ENCODE data around the gene SOBP. TPM values are rescaled to one million over a fixed set of nuclear protein-coding genes. Genes with fewer than 3 reads are reported as not detected.

SOBP gene
- total RNA-seq, 1 donor from 2014 or later, result 6.8 TPM

GRCh38 chr6:107639511-107639910, 149.6 kb downstream of the SOBP start:
- Histone ChIP-seq H3K4me3 (no peak overlapping the region), H3K9me3 (no peaks in the 10 kb centered on the region), H3K27ac (no peak overlapping the region), H3K36me3 (no peaks in the 10 kb centered on the region), H3K27me3 (no peaks in the 10 kb centered on the region), H3K4me1 (peaks cover 13% of the 10 kb centered on the region)
- DNase-seq, result no peak
- intact Hi-C loops (cut with DNase I), result no loop called here
- no peak for ATAC-seq
- no peak for TF ChIP-seq CTCF (IDR thresholded peaks at IDR 0.05)

GRCh38 chr6:107641071-107641470, 151.2 kb downstream of the SOBP start:
- Histone ChIP-seq H3K4me3 (no peak overlapping the region), H3K9me3 (no peaks in the 10 kb centered on the region), H3K27ac (no peak overlapping the region), H3K36me3 (no peaks in the 10 kb centered on the region), H3K4me1 (peaks cover 13% of the 10 kb centered on the region), H3K27me3 (no peaks in the 10 kb centered on the region)
- DNase-seq (no peak), ATAC-seq (no peak)
- no peak for TF ChIP-seq CTCF (IDR thresholded peaks at IDR 0.05)
- intact Hi-C loops (cut with DNase I), result no loop called here

- no peak overlapping the region for H3K4me3 ChIP-seq
- no peaks in the 10 kb centered on the region for H3K9me3 ChIP-seq
- TF ChIP-seq CTCF (IDR thresholded peaks at IDR 0.05), result no peak
- intact Hi-C loops (cut with DNase I), result no loop called here
- peak; percentile 72 for ATAC-seq
- H3K27me3 ChIP-seq, result no peaks in the 10 kb centered on the region
- H3K27ac ChIP-seq, result no peak overlapping the region
- DNase-seq, result peak; percentile 82
- H3K36me3 ChIP-seq, result no peaks in the 10 kb centered on the region
- peaks cover 13% of the 10 kb centered on the region for H3K4me1 ChIP-seq
Observed at GRCh38 chr6:107641500-107641941, 151.6 kb downstream of the SOBP start.

- intact Hi-C loops (cut with DNase I), result no loop called here
- no peak overlapping the region for H3K4me3 ChIP-seq
- TF ChIP-seq CTCF (IDR thresholded peaks at IDR 0.05), result no peak
- ATAC-seq (no peak), DNase-seq (no peak)
- H3K36me3 ChIP-seq, result no peaks in the 10 kb centered on the region
- no peak overlapping the region for H3K27ac ChIP-seq
- peaks cover 13% of the 10 kb centered on the region for H3K4me1 ChIP-seq
- no peaks in the 10 kb centered on the region for H3K27me3 ChIP-seq
- no peaks in the 10 kb centered on the region for H3K9me3 ChIP-seq
Observed at GRCh38 chr6:107642095-107642860, 152.4 kb downstream of the SOBP start.

GRCh38 chr6:107642861-107643328, 153.0 kb downstream of the SOBP start:
- peaks cover 13% of the 10 kb centered on the region for H3K4me1 ChIP-seq
- H3K27me3 ChIP-seq, result no peaks in the 10 kb centered on the region
- no peak for ATAC-seq
- no peaks in the 10 kb centered on the region for H3K9me3 ChIP-seq
- no peak for TF ChIP-seq CTCF (IDR thresholded peaks at IDR 0.05)
- no peak overlapping the region for H3K27ac ChIP-seq
- intact Hi-C loops (cut with DNase I), result no loop called here
- H3K4me3 ChIP-seq, result no peak overlapping the region
- no peak for DNase-seq
- H3K36me3 ChIP-seq, result no peaks in the 10 kb centered on the region
